Measurements from ENCODE around the gene NR6A1.

- no peak for TF ChIP-seq YY1 (IDR thresholded peaks at IDR 0.05; ENCODE audit: insufficient read depth, insufficient read length)
- TF ChIP-seq ZNF274 (IDR thresholded peaks at IDR 0.05; ENCODE audit: low read depth, low read length) = no peak
- TF ChIP-seq SUZ12 (IDR thresholded peaks at IDR 0.05; ENCODE audit: extremely low read depth, insufficient read depth, insufficient read length) = no peak
These were observed 22.0 kb upstream of the NR6A1 start for GRCh38 chr9:124793015-124793541.
